HCT116 (cell line): ENCODE data around the gene CNN2. TPM values are rescaled to one million over a fixed set of nuclear protein-coding genes. Genes with fewer than 3 reads are reported as not detected.

Experiments used
- ATAC-seq: fragments of 200-7000 bp; cut with Tn5 transposase; 2 replicates; pipeline ENCODE4 v1.9.1; 2020; ENCODE audit warnings: mild to moderate bottlenecking, moderate library complexity
- BruUV-seq: library from RNA; stranded (reverse); fragments of 400-500 nt; replicated peaks from 2 replicates; lab custom pipeline; 2021; lab: Mats Ljungman, UMichigan
- CTCF ChIA-PET: fragments of 300-600 bp; sonication (Branson Sonifier 250); formaldehyde crosslinking; loops from one replicate; lab custom pipeline; 2021; ENCODE audit warnings: antibody characterized with exemption; lab: Charles Lee
- POLR2A ChIA-PET: fragments of 300-600, 350-600 bp; sonication (Branson Sonifier 250); formaldehyde crosslinking; loops from one replicate; lab custom pipeline; 2021; ENCODE audit warnings: antibody characterized with exemption; lab: Charles Lee
- RAD21 ChIA-PET, 2 experiments: fragments of 300-600 bp; sonication (Branson Sonifier 250); formaldehyde crosslinking; loops; one replicate each; lab custom pipeline; 2023; ENCODE audit warnings: low total read pairs in 2 of 2; ENCODE audit not compliant: uncharacterized antibody in 2 of 2, unreplicated experiment in 2 of 2, low non-redundant PET in 1 of 2; lab: Charles Lee
- DNase-seq: peaks from one replicate; pipeline ENCODE4 v3.0.0-alpha.2; 2010; ENCODE audit warnings: low read depth, low spot score
- H2AFZ ChIP-seq: fragments of 200-600 bp; shearing (Covaris generic), sonication (generic); 2 replicates; pipeline ENCODE4 v1.6.1; 2017; ENCODE audit warnings: low read depth, mixed run types, mixed read lengths, antibody characterized with exemption, low read length; ENCODE audit not compliant: poor library complexity, severe bottlenecking
- H3K27ac ChIP-seq: 2 replicates; pipeline ENCODE4 v1.5.1; 2012; ENCODE audit warnings: low read depth, low read length
- H3K27me3 ChIP-seq: fragments of 200-600 bp; sonication (generic); 2 replicates; pipeline ENCODE4 v1.6.1; 2016; ENCODE audit warnings: mixed run types, low read length, mixed read lengths; ENCODE audit not compliant: insufficient read depth
- H3K36me3 ChIP-seq, 2 experiments: fragments of 200-500 bp in 1 of 2; fragments of 200-600 bp in 1 of 2; sonication (Bioruptor generic) in 1 of 2; sonication (generic) in 1 of 2; 2 replicates each; pipeline versions ENCODE4 v1.5.1 to v1.6.1; 2014 to 2016; ENCODE audit warnings: low read length in 2 of 2, inconsistent platforms in 1 of 2, mixed read lengths in 1 of 2, mixed run types in 1 of 2; ENCODE audit not compliant: insufficient read depth in 2 of 2, control insufficient read depth in 1 of 2
- H3K4me1 ChIP-seq, 2 experiments: fragments of 200-600 bp in 1 of 2; sonication (generic) in 1 of 2; 2 replicates each; pipeline versions ENCODE4 v1.5.1 to v1.6.1; 2012 to 2017; ENCODE audit warnings: low read length in 2 of 2, inconsistent platforms in 1 of 2, mild to moderate bottlenecking in 1 of 2, mixed read lengths in 1 of 2, mixed run types in 1 of 2, moderate library complexity in 1 of 2; ENCODE audit not compliant: insufficient read depth in 2 of 2, control insufficient read depth in 1 of 2
- H3K4me2 ChIP-seq: fragments of 200-600 bp; sonication (generic); 2 replicates; pipeline ENCODE4 v1.6.1; 2017; ENCODE audit warnings: mixed run types, low read length, mixed read lengths
- H3K4me3 ChIP-seq, 2 experiments: fragments of 200-600 bp in 1 of 2; sonication (generic) in 1 of 2; replicated peaks in 1 of 2; 2 replicates each; pipeline ENCODE4 v1.5.1; 2011 to 2016; ENCODE audit warnings: low read length in 2 of 2, control low read depth in 1 of 2, low read depth in 1 of 2, mild to moderate bottlenecking in 1 of 2, mixed read lengths in 1 of 2, mixed run types in 1 of 2
- H3K79me2 ChIP-seq: fragments of 200-600 bp; sonication (generic); 2 replicates; pipeline ENCODE4 v1.6.1; 2017; ENCODE audit warnings: mild to moderate bottlenecking, mixed run types, low read length, moderate library complexity, mixed read lengths; ENCODE audit not compliant: insufficient read depth
- H3K9ac ChIP-seq: fragments of 200-600 bp; sonication (generic); 2 replicates; pipeline ENCODE4 v1.6.1; 2016; ENCODE audit warnings: low read length, mixed read lengths
- H3K9me2 ChIP-seq: fragments of 200-600 bp; sonication (generic), shearing (Covaris generic); 2 replicates; pipeline ENCODE4 v1.6.1; 2017; ENCODE audit warnings: mixed run types, mild to moderate bottlenecking, moderate library complexity; ENCODE audit not compliant: insufficient read depth
- H3K9me3 ChIP-seq, 2 experiments: fragments of 200-500 bp in 1 of 2; fragments of 200-600 bp in 1 of 2; sonication (Bioruptor generic) in 1 of 2; sonication (generic) in 1 of 2; 2 replicates each; pipeline ENCODE4 v1.6.1; 2014 to 2017; ENCODE audit warnings: low read length in 2 of 2, mixed read lengths in 2 of 2, inconsistent platforms in 1 of 2, low read depth in 1 of 2, mild to moderate bottlenecking in 1 of 2, mixed run types in 1 of 2, moderate library complexity in 1 of 2; ENCODE audit not compliant: control insufficient read depth in 1 of 2, insufficient read depth in 1 of 2
- H4K20me1 ChIP-seq: fragments of 200-600 bp; sonication (generic), shearing (Covaris generic); 2 replicates; pipeline ENCODE4 v1.6.1; 2017; ENCODE audit warnings: mixed run types, mild to moderate bottlenecking, moderate library complexity; ENCODE audit not compliant: insufficient read depth
- ATF3 ChIP-seq: IDR thresholded peaks from 2 replicates; pipeline ENCODE4 v1.6.1; 2012
- EGR1 ChIP-seq: IDR thresholded peaks from 2 replicates; pipeline ENCODE4 v1.6.1; 2012; ENCODE audit warnings: low read depth
- ELF1 ChIP-seq: IDR thresholded peaks from 2 replicates; pipeline ENCODE4 v1.6.1; 2012; ENCODE audit warnings: low read depth, borderline replicate concordance
- EZH2phosphoT487 ChIP-seq: fragments of 200-600 bp; IDR thresholded peaks from 2 replicates; pipeline ENCODE4 v1.6.1; 2018; ENCODE audit warnings: antibody characterized with exemption, borderline replicate concordance
- POLR2A ChIP-seq: IDR thresholded peaks from 2 replicates; pipeline ENCODE4 v1.7.0; 2011; ENCODE audit warnings: borderline replicate concordance; ENCODE audit not compliant: insufficient read depth, insufficient read length; ENCODE audit errors: extremely low read depth
- RAD21 ChIP-seq: IDR thresholded peaks from 2 replicates; pipeline ENCODE4 v1.6.1; 2012; ENCODE audit warnings: low read depth, mild to moderate bottlenecking
- SRF ChIP-seq: IDR thresholded peaks from 2 replicates; pipeline ENCODE4 v1.6.1; 2012; ENCODE audit warnings: low read depth
- TCF7L2 ChIP-seq: IDR thresholded peaks from 2 replicates; pipeline ENCODE4 v1.7.0; 2011; ENCODE audit warnings: borderline replicate concordance, inconsistent platforms; ENCODE audit not compliant: insufficient read depth, insufficient read length; ENCODE audit errors: extremely low read depth
- ZNF274 ChIP-seq: fragments of 200-500 bp; sonication (Bioruptor generic); IDR thresholded peaks from 2 replicates; pipeline ENCODE4 v1.6.1; 2014; ENCODE audit warnings: mild to moderate bottlenecking, low read depth, low read length, inconsistent platforms
- intact Hi-C: fragments of 100-400 bp; cut with micrococcal nuclease; formaldehyde crosslinking; loops from 2 replicates; pipeline ENCODE4 v1.10.0; 2022
- total RNA-seq: library from RNA; stranded (reverse); gene quantifications from one replicate; pipeline ENCODE4 v1.2.1, GENCODE V29; 2021; ENCODE audit not compliant: unreplicated experiment

Gene CNN2
- total RNA-seq, 1 experiment from 2014 or later: 212 TPM

- Histone ChIP-seq H3K9ac (peak overlapping the region; percentile 99; the same call in 1 of the 2 replicates), H3K9me3 (no peaks in the 10 kb centered on the region), H3K9me2 (no peaks in the 10 kb centered on the region), H2AFZ (no peak overlapping the region), H3K4me3 (no peak overlapping the region), H3K27me3 (no peaks in the 10 kb centered on the region), H3K27ac (peak overlapping the region; percentile 86; the same call in 1 of the 2 replicates), H3K36me3 (peaks cover 4 to 16% of the 10 kb centered on the region in 2 experiments; a peak in 2 of 4 replicates), H3K4me2 (peak overlapping the region; percentile 55; the same call in 1 of the 2 replicates), H3K79me2 (peaks cover 81% of the 10 kb centered on the region), H3K4me1 (peaks cover 32 to 37% of the 10 kb centered on the region in 2 experiments), H4K20me1 (no peaks in the 10 kb centered on the region; the same call in 1 of the 2 replicates)
- DNase-seq (no peak), ATAC-seq (no peak)
- ChIA-PET RAD21 (no interaction called here), CTCF (no interaction called here), POLR2A (no interaction called here)
- TF ChIP-seq SRF: no peak
- no peak for TF ChIP-seq ELF1
- TF ChIP-seq EGR1: no peak
- no peak for TF ChIP-seq TCF7L2
- no TSS peak for BruUV-seq
- intact Hi-C loops: no loop called here
These were observed 10.4 kb upstream of the CNN2 start for GRCh38 chr19:1015782-1016646.

DNA sequence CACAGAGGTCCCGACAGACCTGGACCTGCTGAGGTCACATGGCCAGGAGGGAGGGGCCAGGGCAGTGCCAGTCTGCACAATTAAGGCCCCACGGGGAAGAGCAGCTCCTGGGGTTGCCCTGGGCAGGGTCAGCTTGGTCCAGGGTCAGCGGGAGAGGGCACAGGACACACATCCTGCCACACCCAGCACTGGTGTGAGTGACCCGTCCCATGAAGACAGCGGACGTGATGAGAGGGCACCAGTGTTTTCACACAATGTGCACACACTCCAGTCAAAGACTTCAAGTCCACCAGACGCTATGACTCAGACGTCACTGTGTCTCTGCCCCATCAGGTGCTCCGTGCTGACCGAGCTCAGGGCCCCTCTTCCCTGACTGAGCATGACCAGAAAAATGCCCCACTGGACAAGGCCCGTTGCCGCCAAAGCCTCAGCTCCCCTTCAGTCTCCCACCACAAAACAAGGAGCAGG lies 9.7 kb upstream of the CNN2 start:
- no peak for TF ChIP-seq POLR2A
- no peak for TF ChIP-seq TCF7L2
- no peak for TF ChIP-seq EZH2phosphoT487
- no peak for TF ChIP-seq ATF3
- no peak for TF ChIP-seq RAD21
- no peak for TF ChIP-seq ZNF274
- peaks cover 33 to 42% of the 10 kb centered on the region in 2 experiments for H3K4me1 ChIP-seq
- H3K4me2 ChIP-seq: peak overlapping the region; percentile 55
- peak overlapping the region; percentile 99; the same call in 1 of the 2 replicates for H3K9ac ChIP-seq
- peak overlapping the region; percentile 86 for H3K27ac ChIP-seq
- ChIA-PET RAD21 (no interaction called here), POLR2A (no interaction called here), CTCF (no interaction called here)
- peaks cover 4 to 16% of the 10 kb centered on the region in 2 experiments; a peak in 2 of 4 replicates for H3K36me3 ChIP-seq
- H2AFZ ChIP-seq: no peak overlapping the region
- H3K9me3 ChIP-seq: no peaks in the 10 kb centered on the region
- DNase-seq: no peak
- H3K79me2 ChIP-seq: peaks cover 81% of the 10 kb centered on the region
- no peak overlapping the region for H3K4me3 ChIP-seq
- H4K20me1 ChIP-seq: no peaks in the 10 kb centered on the region; the same call in 1 of the 2 replicates
- BruUV-seq: no TSS peak
- intact Hi-C loops: no loop called here
- H3K27me3 ChIP-seq: no peaks in the 10 kb centered on the region
- no peak for ATAC-seq
- no peaks in the 10 kb centered on the region for H3K9me2 ChIP-seq
